ENCODE measurements around the gene SCCPDH. TPM values are rescaled to one million over a fixed set of nuclear protein-coding genes. Genes with fewer than 3 reads are reported as not detected.

The SCCPDH gene
- total and polyA plus RNA-seq, 7 donors: 16.6 to 44.9 (median 26.0) TPM

- intact Hi-C loops (cut with DNase I): no loop called here
- no peak for DNase-seq
- Histone ChIP-seq H3K4me1 (no peaks in the 10 kb centered on the region), H3K36me3 (peaks cover 0 to 73% (median 21%) of the 10 kb centered on the region in 4 donors), H3K4me3 (no peak overlapping the region), H3K27me3 (no peaks in the 10 kb centered on the region), H3K9me3 (no peaks in the 10 kb centered on the region), H3K27ac (no peak overlapping the region)
- TF ChIP-seq CTCF (IDR thresholded peaks at IDR 0.05): no peak
- TF ChIP-seq EP300 (IDR thresholded peaks at IDR 0.05): no peak
- no peak for TF ChIP-seq POLR2AphosphoS5 (IDR thresholded peaks at IDR 0.05)
- no peak for TF ChIP-seq POLR2A (IDR thresholded peaks at IDR 0.05)
- 94 to 95% methylated on average over 7 of the region's 7 CpGs for WGBS, 2 donors
Observed at GRCh38 chr1:246761396-246761795, 37.2 kb downstream of the SCCPDH start.

GRCh38 chr1:246765521-246765920, 41.3 kb downstream of the SCCPDH start:
- Histone ChIP-seq H3K36me3 (peaks cover 5 to 81% (median 23%) of the 10 kb centered on the region in 4 donors), H3K4me1 (peaks cover 0 to 12% (median 3%) of the 10 kb centered on the region in 4 donors), H3K9me3 (no peaks in the 10 kb centered on the region), H3K4me3 (no peak overlapping the region), H3K27ac (no peak overlapping the region), H3K27me3 (no peaks in the 10 kb centered on the region)
- no peak for DNase-seq
- intact Hi-C loops (cut with DNase I): no loop called here
- no peak for TF ChIP-seq CTCF (IDR thresholded peaks at IDR 0.05)
- no peak for TF ChIP-seq EP300 (IDR thresholded peaks at IDR 0.05)
- TF ChIP-seq POLR2A (IDR thresholded peaks at IDR 0.05): no peak
- TF ChIP-seq POLR2AphosphoS5 (IDR thresholded peaks at IDR 0.05): no peak
- WGBS, 2 donors: 41 to 79% methylated on average over 3 of the region's 3 CpGs

- 87 to 95% methylated on average over 11 of the region's 11 CpGs for WGBS, 2 donors
- TF ChIP-seq POLR2AphosphoS5 (IDR thresholded peaks at IDR 0.05): no peak
- no peak for TF ChIP-seq POLR2A (IDR thresholded peaks at IDR 0.05)
- H3K36me3 ChIP-seq: peaks cover 5 to 60% (median 9%) of the 10 kb centered on the region in 4 donors
- H3K27me3 ChIP-seq: no peaks in the 10 kb centered on the region
- H3K4me1 ChIP-seq: peaks cover 0 to 12% (median 3%) of the 10 kb centered on the region in 4 donors
- no peak overlapping the region for H3K4me3 ChIP-seq
- H3K27ac ChIP-seq: peak overlapping the region; percentile 63 to 80 (median 73)
- no peaks in the 10 kb centered on the region for H3K9me3 ChIP-seq
- intact Hi-C loops (cut with DNase I): no loop called here
- no peak for DNase-seq
Observed at GRCh38 chr1:246768403-246769020, 44.3 kb downstream of the SCCPDH start.

GRCh38 chr1:246769306-246769705, 45.1 kb downstream of the SCCPDH start:
- peak overlapping the region; percentile 63 to 80 (median 73) for H3K27ac ChIP-seq
- no peaks in the 10 kb centered on the region for H3K9me3 ChIP-seq
- DNase-seq: peak; percentile 89
- WGBS, 2 donors: 88% methylated on average over 7 of the region's 7 CpGs
- H3K4me1 ChIP-seq: peaks cover 0 to 12% (median 3%) of the 10 kb centered on the region in 4 donors
- H3K36me3 ChIP-seq: peaks cover 5 to 54% (median 9%) of the 10 kb centered on the region in 4 donors
- no peak for TF ChIP-seq POLR2A (IDR thresholded peaks at IDR 0.05)
- TF ChIP-seq POLR2AphosphoS5 (IDR thresholded peaks at IDR 0.05): peak; percentile 37 to 85 (median 64)
- peak in 3 of 4 donors; percentile 61 to 93 (median 74) for TF ChIP-seq EP300 (IDR thresholded peaks at IDR 0.05)
- TF ChIP-seq CTCF (IDR thresholded peaks at IDR 0.05): no peak
- intact Hi-C loops (cut with DNase I): no loop called here
- H3K27me3 ChIP-seq: no peaks in the 10 kb centered on the region
- H3K4me3 ChIP-seq: no peak overlapping the region

- H3K27ac ChIP-seq: no peak overlapping the region
- no peak for DNase-seq
- no peaks in the 10 kb centered on the region for H3K27me3 ChIP-seq
- intact Hi-C loops (cut with DNase I): no loop called here
- H3K36me3 ChIP-seq: peaks cover 5 to 52% (median 16%) of the 10 kb centered on the region in 4 donors
- H3K4me1 ChIP-seq: peaks cover 0 to 12% (median 3%) of the 10 kb centered on the region in 4 donors
- WGBS, 2 donors: 97 to 99% methylated on average over 6 of the region's 6 CpGs
- no peak overlapping the region for H3K4me3 ChIP-seq
- no peaks in the 10 kb centered on the region for H3K9me3 ChIP-seq
- no peak for TF ChIP-seq POLR2A (IDR thresholded peaks at IDR 0.05)
Observed at GRCh38 chr1:246771366-246771765, 47.2 kb downstream of the SCCPDH start.

Data from sigmoid colon (tissue), 7 donors.